ENCODE data around the gene SNX8. TPM values are rescaled to one million over a fixed set of nuclear protein-coding genes. Genes with fewer than 3 reads are reported as not detected.
A peak's percentile ranks its signal among the peaks of the same experiment; 100 is the strongest.

The SNX8 gene
- total and polyA plus RNA-seq, 2 of the 13 experiments (the other 11 are each of a cell fraction or from before 2014, with no cell fraction given) = 20.6 to 45.2 TPM

DNA sequence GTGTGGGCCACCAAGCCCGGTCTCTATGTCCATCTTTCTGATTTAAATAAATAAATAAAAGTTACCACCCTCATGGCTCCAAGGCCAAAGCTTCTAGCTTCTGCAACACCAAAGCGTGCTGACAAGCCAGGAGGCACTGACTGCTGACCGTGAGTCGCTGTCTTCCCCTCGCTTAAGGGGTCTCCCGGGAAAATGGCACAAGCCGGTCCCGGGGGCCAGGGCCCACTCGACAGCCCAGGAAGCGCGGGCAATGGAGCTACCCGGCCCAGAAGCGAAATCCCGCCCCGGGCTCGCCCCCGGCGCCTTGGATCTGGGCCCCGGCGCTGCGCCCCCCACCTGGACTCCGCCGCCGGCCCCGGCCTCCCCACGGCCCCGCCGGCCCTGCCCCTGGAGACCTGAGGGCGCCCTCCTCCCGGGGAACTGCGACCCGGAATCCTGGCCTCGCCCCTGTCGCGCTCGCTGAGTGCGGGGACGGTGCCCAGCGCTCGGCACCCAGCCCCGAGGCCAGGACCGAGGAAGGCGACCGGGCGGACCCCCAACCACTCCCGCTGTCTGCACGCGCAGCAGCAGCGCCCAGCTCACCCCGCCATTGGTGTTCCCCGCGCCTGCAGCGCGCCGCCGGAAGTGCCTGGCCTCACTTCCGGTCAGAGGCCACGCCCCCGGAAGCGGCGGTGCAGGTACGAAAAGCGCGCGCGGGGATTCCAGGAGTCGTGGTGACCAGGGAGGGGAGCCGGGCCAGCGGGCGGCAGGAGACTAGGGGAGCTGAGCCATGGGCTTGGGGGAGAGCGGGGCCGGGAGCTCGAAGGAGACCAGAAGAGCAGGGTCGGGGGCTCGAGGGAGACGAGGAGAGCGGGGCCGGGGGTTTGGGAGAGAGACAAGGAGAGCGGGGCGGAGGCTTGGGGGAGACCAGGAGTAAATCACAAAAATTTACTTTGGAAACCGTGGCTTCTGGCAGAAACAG, 72.4 kb downstream of the SNX8 start, which contains the start of the genes MRM2 and NUDT1 (continued):
- TF ChIP-seq, protein P1, sequence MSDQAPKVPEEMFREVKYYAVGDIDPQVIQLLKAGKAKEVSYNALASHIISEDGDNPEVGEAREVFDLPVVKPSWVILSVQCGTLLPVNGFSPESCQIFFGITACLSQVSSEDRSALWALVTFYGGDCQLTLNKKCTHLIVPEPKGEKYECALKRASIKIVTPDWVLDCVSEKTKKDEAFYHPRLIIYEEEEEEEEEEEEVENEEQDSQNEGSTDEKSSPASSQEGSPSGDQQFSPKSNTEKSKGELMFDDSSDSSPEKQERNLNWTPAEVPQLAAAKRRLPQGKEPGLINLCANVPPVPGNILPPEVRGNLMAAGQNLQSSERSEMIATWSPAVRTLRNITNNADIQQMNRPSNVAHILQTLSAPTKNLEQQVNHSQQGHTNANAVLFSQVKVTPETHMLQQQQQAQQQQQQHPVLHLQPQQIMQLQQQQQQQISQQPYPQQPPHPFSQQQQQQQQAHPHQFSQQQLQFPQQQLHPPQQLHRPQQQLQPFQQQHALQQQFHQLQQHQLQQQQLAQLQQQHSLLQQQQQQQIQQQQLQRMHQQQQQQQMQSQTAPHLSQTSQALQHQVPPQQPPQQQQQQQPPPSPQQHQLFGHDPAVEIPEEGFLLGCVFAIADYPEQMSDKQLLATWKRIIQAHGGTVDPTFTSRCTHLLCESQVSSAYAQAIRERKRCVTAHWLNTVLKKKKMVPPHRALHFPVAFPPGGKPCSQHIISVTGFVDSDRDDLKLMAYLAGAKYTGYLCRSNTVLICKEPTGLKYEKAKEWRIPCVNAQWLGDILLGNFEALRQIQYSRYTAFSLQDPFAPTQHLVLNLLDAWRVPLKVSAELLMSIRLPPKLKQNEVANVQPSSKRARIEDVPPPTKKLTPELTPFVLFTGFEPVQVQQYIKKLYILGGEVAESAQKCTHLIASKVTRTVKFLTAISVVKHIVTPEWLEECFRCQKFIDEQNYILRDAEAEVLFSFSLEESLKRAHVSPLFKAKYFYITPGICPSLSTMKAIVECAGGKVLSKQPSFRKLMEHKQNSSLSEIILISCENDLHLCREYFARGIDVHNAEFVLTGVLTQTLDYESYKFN (CRISPR knock-in tag; conservative IDR thresholded peaks at IDR 0.05) = 0 out of 2 replicates have a peak, but pooled peaks have one; percentile 31
- 0 out of 2 replicates have a peak, but pooled peaks have one; percentile 26 for TF ChIP-seq ETV6 (CRISPR knock-in tag; conservative IDR thresholded peaks at IDR 0.05)
- TF ChIP-seq ZKSCAN5 (CRISPR knock-in tag; IDR thresholded peaks at IDR 0.05) = no peak
- no peak for TF ChIP-seq SOX6 (IDR thresholded peaks at IDR 0.05)
- no peak for TF ChIP-seq SOX6 (CRISPR knock-in tag; IDR thresholded peaks at IDR 0.05)
- TF ChIP-seq ZNF160 (CRISPR knock-in tag; IDR thresholded peaks at IDR 0.05) = peak; percentile 66
- TF ChIP-seq MAF1 (CRISPR knock-in tag; IDR thresholded peaks at IDR 0.05; ENCODE audit: borderline replicate concordance) = peak; percentile 67; the same call in 1 of the 2 replicates
- no peak for TF ChIP-seq GTF2F1 (IDR thresholded peaks at IDR 0.05; ENCODE audit: low read length)
- peak; percentile 57 for TF ChIP-seq POGZ (CRISPR knock-in tag; IDR thresholded peaks at IDR 0.05)
- no peak for TF ChIP-seq ZBTB44 (CRISPR knock-in tag; IDR thresholded peaks at IDR 0.05)
- no peak; the same call in 1 of the 2 replicates for TF ChIP-seq ZNF614 (CRISPR knock-in tag; IDR thresholded peaks at IDR 0.05; ENCODE audit: borderline replicate concordance)
- no peak for TF ChIP-seq HDAC6 (IDR thresholded peaks at IDR 0.05; ENCODE audit: low read depth, low read length)
- TF ChIP-seq RBFOX2 (IDR thresholded peaks at IDR 0.05; ENCODE audit: low read depth, low read length) = peak; percentile 99
- TF ChIP-seq, protein P2, sequence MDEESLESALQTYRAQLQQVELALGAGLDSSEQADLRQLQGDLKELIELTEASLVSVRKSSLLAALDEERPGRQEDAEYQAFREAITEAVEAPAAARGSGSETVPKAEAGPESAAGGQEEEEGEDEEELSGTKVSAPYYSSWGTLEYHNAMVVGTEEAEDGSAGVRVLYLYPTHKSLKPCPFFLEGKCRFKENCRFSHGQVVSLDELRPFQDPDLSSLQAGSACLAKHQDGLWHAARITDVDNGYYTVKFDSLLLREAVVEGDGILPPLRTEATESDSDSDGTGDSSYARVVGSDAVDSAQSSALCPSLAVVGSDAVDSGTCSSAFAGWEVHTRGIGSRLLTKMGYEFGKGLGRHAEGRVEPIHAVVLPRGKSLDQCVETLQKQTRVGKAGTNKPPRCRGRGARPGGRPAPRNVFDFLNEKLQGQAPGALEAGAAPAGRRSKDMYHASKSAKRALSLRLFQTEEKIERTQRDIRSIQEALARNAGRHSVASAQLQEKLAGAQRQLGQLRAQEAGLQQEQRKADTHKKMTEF (CRISPR knock-in tag; IDR thresholded peaks at IDR 0.05) = peak; percentile 72
- TF ChIP-seq, protein P3, sequence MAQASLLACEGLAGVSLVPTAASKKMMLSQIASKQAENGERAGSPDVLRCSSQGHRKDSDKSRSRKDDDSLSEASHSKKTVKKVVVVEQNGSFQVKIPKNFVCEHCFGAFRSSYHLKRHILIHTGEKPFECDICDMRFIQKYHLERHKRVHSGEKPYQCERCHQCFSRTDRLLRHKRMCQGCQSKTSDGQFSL (CRISPR knock-in tag; IDR thresholded peaks at IDR 0.05) = no peak
- TF ChIP-seq THAP11 (CRISPR knock-in tag; IDR thresholded peaks at IDR 0.05) = peak; percentile 88
- TF ChIP-seq PCBP1 (IDR thresholded peaks at IDR 0.05; ENCODE audit: borderline replicate concordance, low read depth, low read length) = peak; percentile 79; the same call in 1 of the 2 replicates
- no peak for TF ChIP-seq ZNF383 (CRISPR knock-in tag; IDR thresholded peaks at IDR 0.05; ENCODE audit: borderline replicate concordance)
- TF ChIP-seq, protein P4, sequence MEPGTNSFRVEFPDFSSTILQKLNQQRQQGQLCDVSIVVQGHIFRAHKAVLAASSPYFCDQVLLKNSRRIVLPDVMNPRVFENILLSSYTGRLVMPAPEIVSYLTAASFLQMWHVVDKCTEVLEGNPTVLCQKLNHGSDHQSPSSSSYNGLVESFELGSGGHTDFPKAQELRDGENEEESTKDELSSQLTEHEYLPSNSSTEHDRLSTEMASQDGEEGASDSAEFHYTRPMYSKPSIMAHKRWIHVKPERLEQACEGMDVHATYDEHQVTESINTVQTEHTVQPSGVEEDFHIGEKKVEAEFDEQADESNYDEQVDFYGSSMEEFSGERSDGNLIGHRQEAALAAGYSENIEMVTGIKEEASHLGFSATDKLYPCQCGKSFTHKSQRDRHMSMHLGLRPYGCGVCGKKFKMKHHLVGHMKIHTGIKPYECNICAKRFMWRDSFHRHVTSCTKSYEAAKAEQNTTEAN (CRISPR knock-in tag; conservative IDR thresholded peaks at IDR 0.05) = 0 out of 2 replicates have a peak, but pooled peaks have one; percentile 30
- no peak for TF ChIP-seq LBX2 (CRISPR knock-in tag; IDR thresholded peaks at IDR 0.05; ENCODE audit: borderline replicate concordance)

Data from HepG2 (cell line).